Measurements from ENCODE around the gene CEP57L1. TPM values are rescaled to one million over a fixed set of nuclear protein-coding genes. Genes with fewer than 3 reads are reported as not detected.

CEP57L1 gene
- total RNA-seq, 1 experiment from 2014 or later = 20.7 TPM

DNA sequence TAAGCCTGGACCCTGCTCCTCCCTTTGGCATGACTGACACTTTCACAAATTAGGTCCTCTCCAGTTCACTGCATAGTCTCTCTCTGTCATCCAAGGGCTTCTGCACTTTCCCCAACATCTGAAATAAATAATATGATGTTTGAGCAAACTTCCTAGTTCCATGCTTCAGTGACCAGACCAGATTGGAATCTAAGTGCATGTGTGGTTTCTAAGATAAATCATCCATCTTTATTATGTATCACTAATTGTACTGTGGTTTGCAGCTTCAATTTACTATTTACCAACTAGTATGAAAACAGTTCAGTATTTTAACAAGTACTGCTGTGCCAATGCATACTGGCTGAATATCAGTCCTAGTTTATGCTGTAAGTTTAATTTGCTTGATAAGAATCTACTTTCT is 19.4 kb upstream of the CEP57L1 start:
- intact Hi-C loops (cut with micrococcal nuclease) = loop anchor here (10.0 kb wide), 1 partner anchor 971 kb away; no protein-coding TSS in a partner anchor
- ChIA-PET RAD21 (ENCODE audit: low non-redundant PET in 1 of 2, low total read pairs in 2 of 2, uncharacterized antibody in 2 of 2, unreplicated experiment in 2 of 2) (no interaction called here), CTCF (interaction anchor here (0.6 to 5.7 kb wide), 3 partner anchors 19 to 1059 kb away, joined by 3 to 64 read pairs (median 3); partner anchors contain the start of genes CEP57L1 and SESN1), POLR2A (no interaction called here)
- Histone ChIP-seq H3K27ac (ENCODE audit: low read depth, low read length) (no peak overlapping the region), H2AFZ (ENCODE audit: low read depth, low read length, poor library complexity, severe bottlenecking) (no peak overlapping the region), H3K4me1 (ENCODE audit: control insufficient read depth in 1 of 2, insufficient read depth in 2 of 2, low read length in 2 of 2) (no peaks in the 10 kb centered on the region), H3K36me3 (ENCODE audit: control insufficient read depth in 1 of 2, insufficient read depth in 2 of 2, low read length in 2 of 2) (no peaks in the 10 kb centered on the region), H4K20me1 (ENCODE audit: insufficient read depth) (no peaks in the 10 kb centered on the region), H3K9me2 (ENCODE audit: insufficient read depth) (no peaks in the 10 kb centered on the region), H3K4me3 (replicated peaks in 1 of 2; ENCODE audit: low read depth in 1 of 2, low read length in 2 of 2) (no peak overlapping the region), H3K9me3 (ENCODE audit: control insufficient read depth in 1 of 2, insufficient read depth in 1 of 2, low read depth in 1 of 2, low read length in 2 of 2) (no peaks in the 10 kb centered on the region), H3K27me3 (ENCODE audit: insufficient read depth, low read length) (no peaks in the 10 kb centered on the region), H3K79me2 (ENCODE audit: insufficient read depth, low read length) (no peaks in the 10 kb centered on the region), H3K4me2 (ENCODE audit: low read length) (no peak overlapping the region), H3K9ac (ENCODE audit: low read length) (no peak overlapping the region)
- DNase-seq (ENCODE audit: low read depth, low spot score) (no peak), ATAC-seq (no peak)
- no TSS peak for BruUV-seq (replicated peaks)
- TF ChIP-seq ELF1 (IDR thresholded peaks at IDR 0.05; ENCODE audit: borderline replicate concordance, low read depth) (no peak), POLR2AphosphoS5 (IDR thresholded peaks at IDR 0.05; ENCODE audit: low read depth, low read length) (no peak), CBX3 (IDR thresholded peaks at IDR 0.05; ENCODE audit: low read depth) (no peak), POLR2A (IDR thresholded peaks at IDR 0.05; ENCODE audit: borderline replicate concordance, extremely low read depth, insufficient read depth, insufficient read length) (no peak), EZH2phosphoT487 (IDR thresholded peaks at IDR 0.05; ENCODE audit: borderline replicate concordance) (no peak), ZNF274 (IDR thresholded peaks at IDR 0.05; ENCODE audit: low read depth, low read length) (no peak), TCF7L2 (IDR thresholded peaks at IDR 0.05; ENCODE audit: borderline replicate concordance, extremely low read depth, insufficient read depth, insufficient read length) (no peak), SRF (IDR thresholded peaks at IDR 0.05; ENCODE audit: low read depth) (no peak)
- TF ChIP-seq, protein P1, sequence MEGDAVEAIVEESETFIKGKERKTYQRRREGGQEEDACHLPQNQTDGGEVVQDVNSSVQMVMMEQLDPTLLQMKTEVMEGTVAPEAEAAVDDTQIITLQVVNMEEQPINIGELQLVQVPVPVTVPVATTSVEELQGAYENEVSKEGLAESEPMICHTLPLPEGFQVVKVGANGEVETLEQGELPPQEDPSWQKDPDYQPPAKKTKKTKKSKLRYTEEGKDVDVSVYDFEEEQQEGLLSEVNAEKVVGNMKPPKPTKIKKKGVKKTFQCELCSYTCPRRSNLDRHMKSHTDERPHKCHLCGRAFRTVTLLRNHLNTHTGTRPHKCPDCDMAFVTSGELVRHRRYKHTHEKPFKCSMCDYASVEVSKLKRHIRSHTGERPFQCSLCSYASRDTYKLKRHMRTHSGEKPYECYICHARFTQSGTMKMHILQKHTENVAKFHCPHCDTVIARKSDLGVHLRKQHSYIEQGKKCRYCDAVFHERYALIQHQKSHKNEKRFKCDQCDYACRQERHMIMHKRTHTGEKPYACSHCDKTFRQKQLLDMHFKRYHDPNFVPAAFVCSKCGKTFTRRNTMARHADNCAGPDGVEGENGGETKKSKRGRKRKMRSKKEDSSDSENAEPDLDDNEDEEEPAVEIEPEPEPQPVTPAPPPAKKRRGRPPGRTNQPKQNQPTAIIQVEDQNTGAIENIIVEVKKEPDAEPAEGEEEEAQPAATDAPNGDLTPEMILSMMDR (IDR thresholded peaks at IDR 0.05 in 2 of 3, conservative IDR thresholded peaks at IDR 0.05 in 1 of 3; ENCODE audit: borderline replicate concordance in 1 of 3, insufficient read depth in 1 of 3, low read depth in 2 of 3, low read length in 2 of 3) = no peak
- TF ChIP-seq, protein P2, sequence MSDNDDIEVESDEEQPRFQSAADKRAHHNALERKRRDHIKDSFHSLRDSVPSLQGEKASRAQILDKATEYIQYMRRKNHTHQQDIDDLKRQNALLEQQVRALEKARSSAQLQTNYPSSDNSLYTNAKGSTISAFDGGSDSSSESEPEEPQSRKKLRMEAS (IDR thresholded peaks at IDR 0.05) = no peak

Measured in HCT116 (cell line).